LNCAP (cell line): ENCODE results near the gene FAM174C.

ENCODE experiments used
- CTCF ChIP-seq: fragments of 450-650 bp; IDR thresholded peaks from 2 replicates; pipeline ENCODE4 v1.5.1; 2017; ENCODE audit warnings: mild to moderate bottlenecking

Gene FAM174C

GRCh38 chr19:1273263-1274041 lies 1.9 kb upstream of the FAM174C start:
- TF ChIP-seq CTCF = no peak

DNA sequence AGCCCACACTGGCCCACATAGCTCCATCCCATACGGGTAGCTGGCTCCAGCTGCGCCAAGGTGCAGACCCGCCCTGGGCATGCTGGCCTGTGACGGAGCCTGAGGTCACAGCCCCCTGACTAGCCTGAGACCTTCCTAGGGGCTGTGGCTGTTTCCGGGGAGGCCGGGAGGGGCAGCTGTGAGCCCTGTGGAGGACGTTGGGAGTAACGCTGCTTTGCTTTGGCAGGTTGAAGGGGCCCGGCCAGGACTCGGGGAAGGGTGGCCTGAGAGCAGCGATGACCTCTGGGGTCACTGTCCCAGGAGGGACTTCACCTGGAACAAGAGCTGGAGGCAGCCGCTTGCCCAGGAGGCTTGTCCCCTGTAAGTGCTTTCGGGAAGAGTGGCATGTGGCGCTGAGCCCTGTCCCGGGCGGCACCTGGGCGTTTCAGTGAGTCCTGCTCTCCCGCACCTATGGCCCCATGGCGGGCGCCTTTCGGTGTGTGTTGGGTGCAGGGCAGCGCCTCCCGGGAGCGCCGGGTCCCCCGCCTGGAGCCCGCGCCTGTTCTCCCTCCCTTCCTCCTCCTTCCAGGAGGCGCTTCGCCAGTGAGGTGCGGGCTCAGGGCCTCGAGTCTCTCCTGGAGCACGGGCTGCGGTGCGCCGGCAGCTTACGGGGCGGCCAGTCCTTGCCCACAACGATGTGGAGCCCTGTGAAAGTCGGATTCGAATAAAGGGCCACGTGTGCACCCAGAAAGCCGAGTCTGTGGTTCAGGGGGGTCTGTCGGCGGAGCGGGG lies 1.1 kb upstream of the FAM174C start:
- no peak for TF ChIP-seq CTCF

- no peak for TF ChIP-seq CTCF
These were observed 474 bp upstream of the FAM174C start for GRCh38 chr19:1274852-1275259.

DNA sequence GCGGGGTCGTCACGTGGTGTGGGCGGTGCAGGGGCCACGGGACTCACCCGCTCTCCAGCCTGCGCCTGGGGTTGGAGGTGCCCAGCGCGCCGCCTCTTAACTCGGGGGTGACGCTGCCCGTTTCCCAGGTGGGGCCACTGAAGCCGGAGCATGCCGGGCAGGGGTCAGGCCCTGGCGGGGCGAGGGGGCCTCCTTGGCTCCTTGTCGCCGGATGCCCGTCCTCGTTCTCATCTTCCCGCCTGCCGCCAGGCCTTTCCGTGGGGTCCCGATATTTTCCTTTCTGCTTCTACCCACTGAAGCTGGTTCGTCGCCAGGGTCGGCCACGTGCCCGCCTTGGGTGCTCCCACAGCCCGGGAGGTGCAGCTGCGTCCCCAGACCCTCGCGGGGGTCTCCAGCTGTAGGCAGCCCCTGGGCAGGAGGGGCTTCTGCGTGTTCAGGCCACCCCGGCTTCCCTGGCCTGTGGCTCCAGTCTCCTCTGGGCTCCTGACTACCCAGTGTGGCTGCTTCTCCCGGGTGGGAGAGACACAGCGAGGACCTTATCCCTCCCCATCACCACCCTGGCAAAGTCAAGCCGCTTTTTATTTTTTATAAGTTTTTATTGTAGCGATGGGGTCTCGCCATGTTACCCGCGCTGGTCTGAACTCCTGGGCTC lies 772 bp downstream of the FAM174C start:
- no peak for TF ChIP-seq CTCF

DNA sequence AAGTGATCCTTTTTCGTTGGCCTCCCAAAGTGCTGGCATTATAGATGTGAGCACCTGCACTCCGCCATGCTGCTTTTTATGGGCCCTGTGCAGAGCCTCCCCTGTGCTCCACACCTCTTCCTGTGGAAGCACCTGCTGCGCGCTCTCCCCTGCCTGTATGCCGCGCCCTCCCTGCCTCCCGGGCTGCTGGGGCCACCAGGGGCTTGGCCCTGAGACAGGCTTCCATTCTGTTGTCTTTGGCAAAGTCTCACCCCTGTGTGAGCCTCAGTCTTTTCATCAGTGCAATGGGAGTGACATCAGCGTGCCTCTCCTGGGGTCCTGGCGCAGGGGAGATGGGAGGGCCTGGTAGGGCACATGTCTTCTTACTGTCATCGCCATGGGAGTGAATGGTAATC lies 1.3 kb downstream of the FAM174C start:
- no peak for TF ChIP-seq CTCF

- TF ChIP-seq CTCF = no peak
These were observed 1.7 kb downstream of the FAM174C start for GRCh38 chr19:1277061-1277460.

- no peak for TF ChIP-seq CTCF
These were observed 2.7 kb downstream of the FAM174C start for GRCh38 chr19:1278074-1278473.
